ENCODE data around the gene RNPS1.

The RNPS1 gene

GRCh38 chr16:2211923-2212347 lies 56.0 kb downstream of the RNPS1 start:
- no peak for DNase-seq
- H3K4me1 Mint-ChIP-seq: peaks cover 26 to 43% of the 10 kb centered on the region in 2 donors
- peaks cover 36 to 40% of the 10 kb centered on the region in 2 donors for H3K36me3 Mint-ChIP-seq
- no peaks in the 10 kb centered on the region for H3K9me3 Mint-ChIP-seq
- no peaks in the 10 kb centered on the region for H3K27me3 Mint-ChIP-seq
- no peak for ATAC-seq (replicated peaks)
- peak overlapping the region; percentile 31 for H3K27ac Mint-ChIP-seq
- H3K4me3 Mint-ChIP-seq: peak overlapping the region; percentile 47 to 64

DNA sequence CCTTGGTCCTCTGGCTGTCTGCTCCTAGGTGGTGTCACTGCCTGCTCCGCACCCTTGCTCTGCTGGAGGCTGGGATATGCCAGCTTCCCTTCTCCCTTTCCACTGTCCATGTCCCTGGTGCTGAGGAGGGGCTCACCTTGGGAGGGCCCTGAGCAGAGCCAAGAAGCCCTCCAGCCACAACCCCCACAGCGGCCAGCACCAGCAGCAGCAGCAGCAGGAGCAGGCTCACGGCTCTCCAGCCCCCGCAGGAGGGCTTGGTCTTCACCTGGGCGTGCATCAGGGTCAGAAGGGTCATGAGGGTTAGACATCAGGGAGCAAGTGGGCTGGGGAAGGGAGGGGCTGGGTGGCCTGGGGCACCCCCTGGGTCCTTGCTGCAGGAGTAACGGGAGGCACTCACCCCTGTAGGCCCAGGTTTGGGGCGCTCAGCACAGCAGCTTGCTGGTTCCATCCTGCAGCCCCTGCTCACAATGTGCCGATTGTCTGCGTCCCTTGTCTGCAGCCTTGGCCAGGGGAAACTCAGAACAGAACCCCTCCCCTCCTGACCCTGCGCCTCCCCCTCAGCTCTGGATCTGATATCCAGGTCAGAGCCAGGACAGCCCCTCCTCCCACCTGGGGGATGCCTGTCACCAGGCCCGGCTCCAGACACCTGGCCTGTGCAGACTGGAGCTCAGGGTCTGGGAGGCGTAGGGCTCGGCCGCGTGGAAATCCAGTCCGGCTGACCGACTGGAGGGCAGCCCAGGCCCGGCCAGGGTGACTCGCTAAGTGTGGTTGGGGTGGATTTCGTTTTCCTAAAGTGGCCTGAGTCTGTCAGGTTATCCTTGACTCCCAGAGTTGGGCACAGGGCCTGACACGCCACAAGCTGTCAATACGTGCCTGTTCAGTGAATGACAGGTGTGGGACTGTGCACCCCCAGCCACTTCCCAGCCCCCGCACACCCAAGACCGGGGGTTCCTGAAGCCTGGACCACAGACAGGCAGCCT lies 57.2 kb downstream of the RNPS1 start, which contains the start of gene BRICD5:
BRICD5 (minus strand) TSS at position 478 of the 980 bp plus-strand sequence; CDS start at position 448, 30 bp downstream.
- Mint-ChIP-seq H3K9me3 (no peaks in the 10 kb centered on the region), H3K27ac (no peak within 1 kb of the TSS), H3K4me1 (peaks cover 29 to 54% of the 10 kb centered on the region in 2 donors), H3K36me3 (peaks cover 40 to 44% of the 10 kb centered on the region in 2 donors), H3K4me3 (peak within 1 kb of the TSS in 1 of 2 donors; percentile 1), H3K27me3 (no peaks in the 10 kb centered on the region)
- ATAC-seq (replicated peaks) (no peak), DNase-seq (no peak)

DNA sequence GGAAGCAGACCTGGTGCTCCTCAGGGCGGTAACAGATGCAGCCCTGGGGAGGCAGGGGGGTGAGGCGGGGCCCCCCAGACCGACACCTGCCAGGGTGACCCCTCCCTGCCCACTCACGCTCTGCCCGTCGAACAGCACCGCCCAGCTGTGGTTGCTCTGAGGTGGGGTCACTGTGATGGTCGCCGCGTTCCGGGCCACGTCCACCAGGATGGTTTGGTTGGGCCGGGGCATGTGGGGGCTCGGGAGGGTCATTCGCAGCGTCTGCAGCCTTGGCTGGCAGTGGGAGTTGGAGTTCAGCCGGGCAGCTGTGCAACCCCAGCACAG lies 58.0 kb downstream of the RNPS1 start:
- H3K36me3 Mint-ChIP-seq: peaks cover 40 to 44% of the 10 kb centered on the region in 2 donors
- H3K9me3 Mint-ChIP-seq: no peaks in the 10 kb centered on the region
- H3K4me1 Mint-ChIP-seq: peaks cover 29 to 54% of the 10 kb centered on the region in 2 donors
- no peaks in the 10 kb centered on the region for H3K27me3 Mint-ChIP-seq
- ATAC-seq (replicated peaks) (no peak), DNase-seq (no peak)
- no peak overlapping the region for H3K27ac Mint-ChIP-seq
- H3K4me3 Mint-ChIP-seq: peak overlapping the region in 1 of 2 donors; percentile 1

GRCh38 chr16:2209258-2210008 lies 58.5 kb downstream of the RNPS1 start:
- peaks cover 31 to 58% of the 10 kb centered on the region in 2 donors for H3K4me1 Mint-ChIP-seq
- no peak for ATAC-seq (replicated peaks)

DNA sequence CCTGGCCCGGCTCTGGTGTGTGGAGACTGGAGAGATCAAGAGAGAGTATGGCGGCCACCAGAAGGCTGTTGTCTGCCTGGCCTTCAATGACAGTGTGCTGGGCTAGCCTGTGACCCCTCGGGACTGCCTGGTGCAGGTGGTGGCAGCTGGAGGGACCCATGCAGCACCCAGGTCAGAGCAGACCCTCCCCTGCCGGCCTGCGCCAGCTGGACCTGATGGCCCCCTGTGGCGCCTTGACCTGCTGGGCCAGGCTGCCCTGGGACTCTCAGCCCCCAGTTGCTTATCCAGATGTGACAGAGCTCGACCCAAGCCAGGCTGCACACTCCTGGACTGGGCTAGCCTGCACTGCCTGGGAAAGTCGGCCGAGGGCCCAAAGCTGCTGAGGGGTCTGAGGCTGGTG lies 59.2 kb downstream of the RNPS1 start:
- H3K27me3 Mint-ChIP-seq: no peaks in the 10 kb centered on the region
- H3K36me3 Mint-ChIP-seq: peaks cover 40 to 44% of the 10 kb centered on the region in 2 donors
- no peak for DNase-seq
- H3K27ac Mint-ChIP-seq: no peak overlapping the region
- no peaks in the 10 kb centered on the region for H3K9me3 Mint-ChIP-seq
- H3K4me3 Mint-ChIP-seq: no peak overlapping the region
- peaks cover 33 to 62% of the 10 kb centered on the region in 2 donors for H3K4me1 Mint-ChIP-seq
- ATAC-seq (replicated peaks): no peak

More at GRCh38 chr16:2209258-2210008, 58.5 kb downstream of the RNPS1 start:
- Mint-ChIP-seq H3K36me3 (peaks cover 40 to 44% of the 10 kb centered on the region in 2 donors), H3K27me3 (no peaks in the 10 kb centered on the region), H3K9me3 (no peaks in the 10 kb centered on the region), H3K27ac (no peak overlapping the region), H3K4me3 (no peak overlapping the region)
- no peak for DNase-seq

DNA sequence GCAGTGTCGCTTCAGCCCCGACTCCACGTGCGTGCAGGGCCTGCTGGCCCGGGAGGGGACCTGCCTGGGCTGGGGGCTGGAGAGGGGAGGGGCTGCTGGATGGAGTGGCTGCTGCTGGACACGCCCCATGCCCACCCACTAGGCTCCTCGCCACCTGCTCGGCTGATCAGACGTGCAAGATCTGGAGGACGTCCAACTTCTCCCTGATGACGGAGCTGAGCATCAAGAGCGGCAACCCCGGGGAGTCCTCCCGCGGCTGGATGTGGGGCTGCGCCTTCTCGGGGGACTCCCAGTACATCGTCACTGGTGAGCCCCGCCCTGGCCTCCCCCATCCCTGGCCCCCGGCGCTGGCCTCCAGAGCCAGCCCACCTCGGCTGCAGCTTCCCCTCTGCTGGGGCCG lies 59.6 kb downstream of the RNPS1 start:
- no peaks in the 10 kb centered on the region for H3K27me3 Mint-ChIP-seq
- DNase-seq: no peak
- H3K36me3 Mint-ChIP-seq: peaks cover 39 to 40% of the 10 kb centered on the region in 2 donors
- ATAC-seq (replicated peaks): no peak
- H3K4me1 Mint-ChIP-seq: peaks cover 36 to 58% of the 10 kb centered on the region in 2 donors
- peak overlapping the region in 1 of 2 donors; percentile 78 for H3K4me3 Mint-ChIP-seq
- H3K9me3 Mint-ChIP-seq: no peaks in the 10 kb centered on the region
- no peak overlapping the region for H3K27ac Mint-ChIP-seq

DNA sequence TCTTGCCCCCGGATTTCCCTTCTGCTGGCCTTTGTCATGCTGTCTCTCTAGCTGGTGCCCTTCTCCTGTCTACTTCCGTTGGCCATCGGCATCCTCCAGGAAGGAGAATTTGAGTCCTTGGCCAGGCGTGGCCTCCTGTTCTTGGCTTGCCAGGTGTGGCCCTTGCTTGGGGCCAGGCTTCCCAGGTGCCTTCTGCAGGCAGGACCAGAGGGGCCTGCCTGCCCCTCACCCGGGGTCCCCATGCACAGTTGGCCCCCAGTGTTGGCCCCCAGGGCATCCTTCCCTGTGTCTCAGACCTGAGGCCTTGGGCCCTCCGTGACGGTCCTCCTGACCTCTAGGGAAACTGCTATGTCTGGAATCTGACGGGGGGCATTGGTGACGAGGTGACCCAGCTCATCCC lies 60.1 kb downstream of the RNPS1 start:
- peak overlapping the region; percentile 73 to 78 for H3K4me3 Mint-ChIP-seq

GRCh38 chr16:2206780-2207433 lies 61.0 kb downstream of the RNPS1 start:
- H3K4me3 Mint-ChIP-seq: peak overlapping the region; percentile 82 to 91
- no peaks in the 10 kb centered on the region for H3K9me3 Mint-ChIP-seq
- ATAC-seq (replicated peaks) (no peak), DNase-seq (no peak)
- H3K36me3 Mint-ChIP-seq: peaks cover 30 to 33% of the 10 kb centered on the region in 2 donors
- peaks cover 27 to 44% of the 10 kb centered on the region in 2 donors for H3K4me1 Mint-ChIP-seq
- H3K27ac Mint-ChIP-seq: peak overlapping the region; percentile 88
- H3K27me3 Mint-ChIP-seq: peaks cover 0 to 7% of the 10 kb centered on the region in 2 donors

More for the DNA sequence above, 60.1 kb downstream of the RNPS1 start:
- Mint-ChIP-seq H3K27me3 (no peaks in the 10 kb centered on the region), H3K9me3 (no peaks in the 10 kb centered on the region), H3K36me3 (peaks cover 37 to 38% of the 10 kb centered on the region in 2 donors), H3K4me1 (peaks cover 33 to 53% of the 10 kb centered on the region in 2 donors), H3K27ac (peak overlapping the region; percentile 16)
- ATAC-seq (replicated peaks) (no peak), DNase-seq (no peak)

GRCh38 chr16:2206420-2206779 lies 61.5 kb downstream of the RNPS1 start:
- ATAC-seq (replicated peaks) (no peak), DNase-seq (no peak)
- peak overlapping the region; percentile 82 to 91 for H3K4me3 Mint-ChIP-seq
- peaks cover 24 to 40% of the 10 kb centered on the region in 2 donors for H3K4me1 Mint-ChIP-seq
- peak overlapping the region; percentile 88 for H3K27ac Mint-ChIP-seq
- H3K36me3 Mint-ChIP-seq: peaks cover 27 to 29% of the 10 kb centered on the region in 2 donors
- peaks cover 0 to 12% of the 10 kb centered on the region in 2 donors for H3K27me3 Mint-ChIP-seq
- no peaks in the 10 kb centered on the region for H3K9me3 Mint-ChIP-seq

GRCh38 chr16:2205967-2206313 lies 62.0 kb downstream of the RNPS1 start:
- peaks cover 0 to 12% of the 10 kb centered on the region in 2 donors for H3K27me3 Mint-ChIP-seq
- no peak for DNase-seq

DNA sequence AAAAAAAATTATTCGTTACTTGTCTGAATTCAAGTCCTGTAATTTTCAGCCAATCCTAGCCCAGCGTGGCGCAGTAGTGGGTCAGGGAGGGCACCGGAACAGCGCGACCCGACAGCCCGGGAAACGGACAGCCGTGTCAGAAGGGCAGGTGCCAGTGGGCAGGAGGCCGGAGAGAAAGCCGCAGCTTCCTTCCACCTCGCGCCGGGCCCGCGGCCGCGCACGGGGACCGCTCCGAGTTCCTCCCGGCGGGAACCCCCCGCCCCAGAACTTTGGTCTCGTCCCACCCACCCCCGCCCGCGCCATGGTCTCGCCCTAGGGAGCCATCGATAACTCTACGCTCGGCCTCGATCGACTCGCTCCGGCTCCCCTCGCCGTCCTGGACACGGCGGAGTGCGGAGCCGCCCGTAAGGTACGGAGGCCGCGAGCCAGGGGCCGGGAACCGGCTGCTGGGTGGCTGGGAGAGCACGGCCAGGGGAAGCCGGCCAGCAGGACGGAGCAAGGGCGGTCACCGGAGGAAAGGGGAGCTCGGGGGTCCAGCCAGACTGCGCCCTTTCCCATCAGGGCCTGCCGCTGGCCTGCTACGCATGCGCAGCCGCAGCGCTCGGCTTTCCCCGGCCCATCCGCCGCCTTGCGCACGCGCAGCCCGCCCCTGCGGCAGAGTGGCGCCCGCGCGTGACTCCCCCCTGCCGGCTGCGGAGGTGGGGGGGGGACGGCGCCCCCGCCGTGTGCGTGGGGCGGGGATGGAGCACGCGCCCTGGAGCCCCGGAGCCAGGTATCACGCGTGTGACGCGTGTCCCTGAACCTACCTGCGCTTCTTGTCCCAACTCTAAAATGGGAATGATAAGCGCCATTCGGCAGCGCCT lies 62.6 kb downstream of the RNPS1 start, which contains the start of gene MLST8:
MLST8 (plus strand) TSS at position 351 of the 863 bp plus-strand sequence. CDS start 632 bp downstream, outside the sequence.
- Mint-ChIP-seq H3K9me3 (no peaks in the 10 kb centered on the region), H3K27me3 (peaks cover 0 to 12% of the 10 kb centered on the region in 2 donors), H3K4me3 (peak within 1 kb of the TSS; percentile 82 to 91), H3K4me1 (peaks cover 23 to 37% of the 10 kb centered on the region in 2 donors), H3K36me3 (peaks cover 25 to 27% of the 10 kb centered on the region in 2 donors), H3K27ac (peak within 1 kb of the TSS; percentile 96)
- DNase-seq (peak; percentile 87), ATAC-seq (replicated peaks) (peak; percentile 77 to 80)

More at GRCh38 chr16:2205967-2206313, 62.0 kb downstream of the RNPS1 start:
- no peaks in the 10 kb centered on the region for H3K9me3 Mint-ChIP-seq
- H3K27ac Mint-ChIP-seq: peak overlapping the region; percentile 88
- peaks cover 27 to 29% of the 10 kb centered on the region in 2 donors for H3K36me3 Mint-ChIP-seq
- H3K4me1 Mint-ChIP-seq: peaks cover 24 to 40% of the 10 kb centered on the region in 2 donors
- ATAC-seq (replicated peaks): peak in 1 of 2 donors; percentile 39
- H3K4me3 Mint-ChIP-seq: peak overlapping the region; percentile 82 to 91

DNA sequence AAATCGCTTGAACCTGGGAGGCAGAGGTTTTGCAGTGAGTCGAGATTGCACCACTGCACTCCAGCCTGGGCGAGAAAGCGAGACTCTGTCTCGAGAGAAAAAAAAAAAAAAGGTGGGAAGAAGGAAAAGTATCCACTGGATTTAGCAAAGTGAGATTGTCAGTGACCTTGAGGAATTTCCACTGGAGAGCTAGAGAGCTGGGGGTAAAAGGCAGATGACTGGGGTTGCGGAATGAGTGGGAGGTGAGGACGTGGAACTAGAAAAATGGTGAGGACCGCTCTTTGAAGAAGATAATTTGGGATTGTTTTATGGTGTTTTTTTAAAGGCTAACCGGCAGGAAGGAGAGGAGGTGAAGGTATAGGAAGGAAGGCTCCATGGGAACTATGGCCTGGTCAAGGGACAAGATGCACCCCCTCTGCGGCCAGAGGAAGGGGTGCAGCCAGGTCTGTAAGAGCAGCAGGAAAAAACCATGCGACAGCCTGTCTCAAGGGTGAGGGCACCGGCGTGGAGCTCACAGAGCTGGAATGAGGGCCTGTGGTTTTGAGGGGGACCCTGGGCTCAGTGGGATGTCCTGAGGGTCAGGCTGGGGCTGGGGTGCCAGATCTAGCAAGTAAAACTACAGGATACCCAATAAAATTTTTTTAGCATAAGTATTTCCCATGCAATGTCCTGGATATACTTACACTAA lies 63.4 kb downstream of the RNPS1 start:
- Mint-ChIP-seq H3K36me3 (peaks cover 24 to 25% of the 10 kb centered on the region in 2 donors), H3K27me3 (peaks cover 5 to 20% of the 10 kb centered on the region in 2 donors), H3K4me3 (peak overlapping the region; percentile 79 to 91), H3K27ac (peak overlapping the region; percentile 90), H3K9me3 (no peaks in the 10 kb centered on the region), H3K4me1 (peaks cover 21 to 35% of the 10 kb centered on the region in 2 donors)
- ATAC-seq (replicated peaks) (peak; percentile 2), DNase-seq (no peak)
